Activated naive CD4-positive, alpha-beta T cell treated with Interleukin-2 at 50 U/mL for 16 hours (primary cell): ENCODE measurements around the gene KLHL30.

Experiments
- DNase-seq: peaks from one replicate; pipeline ENCODE4 v3.0.0-alpha.2; 2020

KLHL30 gene

GRCh38 chr2:238138331-238139195 lies at the start of gene KLHL30:
KLHL30 (plus strand) TSS chr2:238138668; CDS start chr2:238140755, 2,087 bp downstream.
- no peak for DNase-seq

- DNase-seq, result no peak
Observed at GRCh38 chr2:238090887-238091286, 47.6 kb upstream of the KLHL30 start.

GRCh38 chr2:238091436-238092060 lies 46.9 kb upstream of the KLHL30 start:
- DNase-seq, result no peak

GRCh38 chr2:238092486-238093035 lies 45.9 kb upstream of the KLHL30 start:
- DNase-seq, result no peak

GRCh38 chr2:238093181-238094140 lies 45.0 kb upstream of the KLHL30 start:
- no peak for DNase-seq

- no peak for DNase-seq
Observed at GRCh38 chr2:238094438-238095022, 43.9 kb upstream of the KLHL30 start.

- no peak for DNase-seq
Observed at GRCh38 chr2:238095143-238095542, 43.3 kb upstream of the KLHL30 start.

- no peak for DNase-seq
Observed at GRCh38 chr2:238096311-238097011, 42.0 kb upstream of the KLHL30 start.

GRCh38 chr2:238097201-238097987 lies 41.1 kb upstream of the KLHL30 start:
- DNase-seq, result no peak

- DNase-seq, result no peak
Observed at GRCh38 chr2:238097988-238098871, 40.2 kb upstream of the KLHL30 start.

GRCh38 chr2:238098901-238099713 lies 39.4 kb upstream of the KLHL30 start:
- DNase-seq, result no peak

- DNase-seq, result no peak
Observed at GRCh38 chr2:238099714-238100048, 38.8 kb upstream of the KLHL30 start.

GRCh38 chr2:238100049-238100820 lies 38.2 kb upstream of the KLHL30 start, which contains the start of gene ESPNL:
ESPNL (plus strand) TSS chr2:238100340; CDS start chr2:238100420, 80 bp downstream.
- DNase-seq, result no peak

- no peak for DNase-seq
Observed at GRCh38 chr2:238100821-238101771, 37.4 kb upstream of the KLHL30 start.

- peak; percentile 1 for DNase-seq
Observed at GRCh38 chr2:238101891-238102841, 36.3 kb upstream of the KLHL30 start.

GRCh38 chr2:238102865-238103264 lies 35.6 kb upstream of the KLHL30 start:
- peak; percentile 0 for DNase-seq
